Right kidney (tissue), 9 donors: ENCODE data around the gene PLXNA2.

Source experiments
- DNase-seq: peaks from one replicate; pipeline ENCODE4 v3.0.0-alpha.2; 2016
- long read RNA-seq, 8 donors: transcript quantifications; one replicate each; lab custom pipeline, GENCODE V29; 2026

Gene PLXNA2
- long read RNA-seq, donor 1, partial matches to known transcripts: 0 of 1 reads
- long read RNA-seq, donor 1, other reads (novel, unspliced or antisense): 0 of 1 reads
- long read RNA-seq, donor 2, partial matches to known transcripts: 0 of 1 reads
- long read RNA-seq, donor 2, other reads (novel, unspliced or antisense): 0 of 1 reads
- long read RNA-seq, donor 3, partial matches to known transcripts: 0 of 3 reads
- long read RNA-seq, donor 3, other reads (novel, unspliced or antisense): 0 of 3 reads
- long read RNA-seq, donor 4: 0 reads
- long read RNA-seq, donor 5, partial matches to known transcripts: 0 of 1 reads
- long read RNA-seq, donor 5, other reads (novel, unspliced or antisense): 0 of 1 reads
- long read RNA-seq, donor 6: 0 reads
- long read RNA-seq, donor 7, partial matches to known transcripts: 7 of 11 reads
- long read RNA-seq, donor 7, other reads (novel, unspliced or antisense): 0 of 11 reads
- long read RNA-seq, donor 8, partial matches to known transcripts: 0 of 1 reads
- long read RNA-seq, donor 8, other reads (novel, unspliced or antisense): 0 of 1 reads

DNA sequence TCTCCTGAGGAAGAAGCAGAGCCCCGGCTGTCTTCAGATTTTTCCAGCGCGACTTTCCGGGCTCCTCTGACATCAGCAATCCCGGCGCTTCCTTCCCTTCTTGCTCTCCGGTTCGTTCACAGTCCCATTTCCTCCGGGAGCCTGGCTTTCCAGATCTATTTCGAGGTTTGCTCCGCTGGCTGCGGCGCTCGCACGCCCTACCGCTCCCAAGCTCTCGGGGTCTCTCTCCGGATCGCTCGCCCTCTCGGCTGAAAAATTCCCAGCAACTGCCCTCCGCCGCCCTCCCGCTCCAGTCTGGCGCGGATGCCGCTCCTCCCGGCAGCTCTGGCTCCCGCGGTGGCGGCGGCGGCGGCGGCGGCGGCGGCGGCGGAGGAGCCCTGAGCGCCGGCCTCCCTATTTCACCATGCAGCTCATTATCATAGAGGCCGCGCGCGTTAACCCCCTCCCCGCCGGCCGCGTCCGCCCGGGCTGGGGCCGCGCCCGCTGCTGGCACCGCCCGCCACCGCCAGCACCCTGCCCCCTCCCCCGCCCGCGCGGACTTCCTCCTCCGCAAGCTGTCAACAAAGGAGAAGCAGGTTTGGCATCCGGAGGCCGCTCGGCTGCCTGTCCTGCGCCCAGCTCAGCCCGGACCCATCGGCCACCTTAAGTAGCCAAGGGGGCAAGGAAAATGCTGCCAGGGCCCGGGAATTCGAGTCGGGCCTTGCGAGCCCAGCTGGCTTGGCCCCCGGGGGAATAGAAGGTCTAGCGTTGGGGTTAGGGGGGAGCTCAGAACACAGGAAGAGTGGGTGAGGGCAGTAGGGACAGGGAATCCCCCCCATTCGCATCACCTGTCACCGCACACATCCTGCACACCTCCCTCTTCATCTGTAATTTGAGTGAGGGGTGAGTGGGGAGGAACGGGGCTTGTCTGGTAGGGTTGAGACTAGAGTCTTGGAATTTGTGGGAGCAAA is at the start of gene PLXNA2:
PLXNA2 (minus strand) TSS at position 418 of the 950 bp plus-strand sequence. CDS start 26,462 bp downstream, outside the sequence.
- DNase-seq: peak; percentile 90

- DNase-seq: no peak
Observed at GRCh38 chr1:208292908-208293307, 48.7 kb upstream of the PLXNA2 start.

DNA sequence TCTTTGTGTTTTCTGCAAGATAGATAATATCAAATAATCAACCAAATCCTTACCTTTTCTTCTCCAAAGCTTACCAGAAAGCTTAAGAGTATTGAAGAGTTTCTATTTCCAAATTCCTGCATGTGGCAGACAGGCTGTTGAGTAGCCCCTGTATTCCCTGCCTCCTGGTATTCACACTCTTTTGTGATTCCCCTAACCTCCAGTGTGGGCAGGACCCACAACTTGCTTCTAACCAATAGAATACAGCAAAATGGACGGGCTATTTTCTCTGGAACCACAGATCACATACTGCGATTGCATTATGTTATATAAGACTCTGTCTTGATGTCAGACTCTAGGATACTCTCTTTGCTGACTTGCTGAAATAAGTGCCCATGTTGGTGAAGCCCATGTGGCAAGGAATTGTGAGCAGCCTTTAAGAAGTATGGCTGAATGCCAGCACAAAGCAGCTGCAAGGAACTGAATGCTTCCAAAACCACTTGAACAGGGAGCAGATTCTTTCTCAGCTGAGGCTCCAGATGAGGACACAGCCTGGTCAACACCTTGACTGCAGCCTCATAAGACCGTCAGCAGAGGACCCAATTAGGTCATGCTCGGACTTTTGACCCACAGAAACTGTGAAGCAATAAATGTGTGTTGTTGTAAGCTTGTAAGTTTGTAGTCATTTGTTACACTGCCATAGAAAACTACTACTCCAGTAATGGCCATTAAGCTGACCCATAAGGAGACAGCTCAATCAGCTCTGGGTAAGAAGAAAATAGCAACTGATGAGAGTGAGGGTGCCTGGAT is 47.9 kb upstream of the PLXNA2 start:
- DNase-seq: no peak

- DNase-seq: no peak
Observed at GRCh38 chr1:208291129-208291528, 46.9 kb upstream of the PLXNA2 start.

- DNase-seq: no peak
Observed at GRCh38 chr1:208289716-208290115, 45.5 kb upstream of the PLXNA2 start.

- no peak for DNase-seq
Observed at GRCh38 chr1:208288495-208288894, 44.3 kb upstream of the PLXNA2 start.

DNA sequence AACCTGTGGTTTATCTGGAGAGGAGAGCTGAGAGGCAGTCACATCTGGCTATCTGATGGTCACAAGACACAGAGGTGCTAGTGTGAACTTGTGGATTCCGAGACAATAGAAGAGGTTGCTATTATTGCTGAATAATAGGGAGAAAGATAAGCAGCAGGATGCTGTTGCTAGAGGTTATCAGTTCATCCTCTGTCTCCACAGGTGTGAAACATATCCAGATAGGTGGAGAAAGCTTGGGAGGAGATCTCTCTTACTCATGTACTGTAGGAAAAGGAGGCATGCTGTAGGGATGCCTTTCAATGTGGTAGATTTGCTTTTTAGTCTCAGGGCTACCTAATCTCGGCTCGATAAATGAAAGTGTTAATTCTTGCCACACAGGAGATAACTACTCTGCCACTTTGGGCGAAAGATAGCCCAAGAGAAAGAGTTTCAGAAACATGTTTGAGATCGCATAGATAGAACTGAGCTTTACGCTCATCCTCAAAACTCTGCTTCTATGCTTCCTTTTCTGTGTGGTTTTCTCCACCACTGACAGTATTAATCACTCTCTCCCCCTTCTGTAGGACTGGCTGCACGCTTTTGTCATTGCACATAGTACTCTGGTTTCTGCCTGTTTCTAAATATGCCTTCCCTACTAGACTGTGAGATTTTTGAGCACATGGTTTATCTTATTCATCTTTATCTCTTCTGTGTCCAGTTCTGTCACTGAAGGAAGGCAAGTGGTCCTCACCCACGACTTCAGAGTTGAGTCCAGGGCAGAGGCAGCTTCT is 36.7 kb upstream of the PLXNA2 start:
- no peak for DNase-seq

DNA sequence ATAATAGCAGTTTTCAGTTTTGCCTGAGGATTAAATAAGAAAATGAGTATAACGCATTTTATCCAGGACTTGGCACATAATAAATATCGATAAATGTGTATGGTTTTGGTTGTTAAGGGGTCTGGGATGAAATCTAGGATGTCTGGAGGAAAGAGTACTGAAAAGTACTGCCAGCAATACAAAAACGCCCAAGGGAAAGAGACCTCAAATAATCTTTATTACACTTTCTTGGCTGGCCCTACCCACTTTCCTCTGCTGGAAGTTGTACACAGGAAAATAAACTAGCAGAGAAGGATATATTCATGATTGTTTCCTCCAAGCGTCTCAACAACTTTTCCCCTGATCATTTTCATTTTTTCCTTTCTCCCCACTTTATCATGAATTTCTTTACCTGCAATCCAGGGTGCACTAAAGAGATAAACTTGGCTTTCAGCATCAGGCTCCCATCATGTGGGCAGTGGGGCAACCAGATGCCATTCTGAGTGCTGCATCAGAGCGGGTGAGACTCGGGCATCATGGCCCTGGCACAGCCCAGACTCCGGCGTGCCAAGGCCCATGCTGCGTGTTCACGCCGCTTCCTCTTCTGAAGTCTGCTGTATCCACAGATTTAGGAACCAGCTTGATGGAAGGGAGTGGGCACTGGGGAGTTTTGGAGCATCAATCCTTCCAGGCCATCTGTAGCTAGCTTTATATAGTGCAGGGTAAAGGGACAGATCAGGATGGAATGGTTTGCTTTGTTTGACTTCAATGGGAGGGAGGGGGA is 35.8 kb upstream of the PLXNA2 start:
- DNase-seq: no peak

DNA sequence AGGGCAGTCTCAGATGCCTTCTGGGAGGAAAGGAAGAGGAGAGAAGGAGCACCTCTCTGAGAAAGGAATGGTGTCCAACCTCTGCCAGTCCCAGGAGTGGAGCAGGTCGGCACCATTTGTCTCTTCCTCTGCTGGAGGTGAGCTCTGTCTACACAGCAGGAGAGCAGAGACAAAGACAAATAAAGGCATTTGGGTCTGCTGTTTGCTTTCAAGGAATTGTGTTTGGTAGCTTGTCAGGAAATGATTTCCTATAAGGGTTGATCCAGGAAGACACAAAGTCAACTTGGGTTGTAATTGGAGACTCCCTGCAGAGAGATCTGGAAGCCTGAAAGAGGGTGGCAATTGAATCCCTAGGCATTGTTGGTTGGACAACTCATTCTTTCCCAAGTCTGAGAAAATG is 34.5 kb upstream of the PLXNA2 start:
- DNase-seq: no peak

DNA sequence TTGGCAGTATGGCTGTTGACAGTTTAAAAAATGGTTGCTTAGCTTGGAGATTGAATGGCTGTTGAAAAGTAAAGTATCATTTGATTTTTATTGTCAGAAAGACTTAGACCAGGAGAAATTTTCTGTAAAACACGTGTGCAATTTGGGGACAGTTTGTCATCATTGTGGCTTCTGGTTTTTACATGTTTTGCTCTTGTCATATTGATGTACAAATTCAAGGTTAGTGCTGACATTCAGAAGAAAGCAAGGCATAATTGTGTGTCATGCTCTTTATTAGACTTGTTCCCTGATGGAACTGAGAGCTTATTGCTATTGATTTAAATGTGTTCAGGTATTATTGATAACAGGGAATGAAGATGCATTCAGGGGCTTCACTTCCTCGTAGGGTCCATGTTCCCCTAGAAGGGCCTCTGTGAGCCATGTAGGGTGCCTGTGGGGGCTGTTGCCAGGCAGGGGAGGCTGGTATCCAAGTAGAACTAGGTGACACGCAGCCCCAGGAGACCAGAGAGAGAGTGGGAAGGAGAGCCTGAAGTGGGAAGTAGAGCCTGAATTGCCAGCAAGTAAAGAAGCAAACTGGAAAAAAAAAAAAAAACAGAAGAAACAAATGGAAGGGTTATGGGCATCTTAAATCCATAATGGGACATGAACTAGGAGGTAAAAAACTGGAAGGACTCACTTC is 32.7 kb upstream of the PLXNA2 start:
- DNase-seq: no peak

- DNase-seq: no peak
Observed at GRCh38 chr1:208275083-208275482, 30.9 kb upstream of the PLXNA2 start.

DNA sequence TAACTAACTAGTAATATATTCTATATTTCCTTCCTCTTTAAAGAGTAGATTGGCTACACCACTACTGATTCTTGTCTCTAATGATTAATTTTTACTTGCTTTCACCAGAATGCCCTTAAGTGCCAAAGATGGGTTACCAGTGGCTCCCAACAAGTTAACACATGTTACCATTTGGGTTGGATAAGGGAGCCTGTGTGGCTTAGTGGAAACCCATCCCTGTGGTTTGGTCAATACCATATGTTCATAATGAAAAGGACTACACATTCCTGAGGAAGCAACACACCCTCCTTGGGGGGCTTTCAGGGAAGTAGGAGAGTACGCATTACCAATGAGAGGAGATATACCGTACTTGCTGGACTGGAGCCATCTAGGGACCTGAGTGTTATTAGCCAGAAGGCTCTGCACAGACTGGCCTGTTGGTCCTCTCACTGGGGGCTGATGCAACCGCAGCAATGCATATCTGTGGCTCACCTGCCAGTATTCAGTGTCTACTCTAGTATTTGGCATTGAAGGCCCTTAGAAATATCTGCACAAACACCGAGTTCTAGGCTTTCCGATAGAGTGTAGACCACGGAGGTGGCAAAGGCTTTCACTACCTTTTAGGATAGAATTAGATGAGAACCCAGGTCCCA is 29.3 kb upstream of the PLXNA2 start:
- no peak for DNase-seq

- no peak for DNase-seq
Observed at GRCh38 chr1:208272713-208273112, 28.5 kb upstream of the PLXNA2 start.

- no peak for DNase-seq
Observed at GRCh38 chr1:208272311-208272710, 28.1 kb upstream of the PLXNA2 start.

GRCh38 chr1:208271236-208271635 is 27.1 kb upstream of the PLXNA2 start:
- DNase-seq: no peak

GRCh38 chr1:208270651-208271141 is 26.5 kb upstream of the PLXNA2 start:
- DNase-seq: no peak

GRCh38 chr1:208269338-208269666 is 25.1 kb upstream of the PLXNA2 start:
- DNase-seq: no peak

DNA sequence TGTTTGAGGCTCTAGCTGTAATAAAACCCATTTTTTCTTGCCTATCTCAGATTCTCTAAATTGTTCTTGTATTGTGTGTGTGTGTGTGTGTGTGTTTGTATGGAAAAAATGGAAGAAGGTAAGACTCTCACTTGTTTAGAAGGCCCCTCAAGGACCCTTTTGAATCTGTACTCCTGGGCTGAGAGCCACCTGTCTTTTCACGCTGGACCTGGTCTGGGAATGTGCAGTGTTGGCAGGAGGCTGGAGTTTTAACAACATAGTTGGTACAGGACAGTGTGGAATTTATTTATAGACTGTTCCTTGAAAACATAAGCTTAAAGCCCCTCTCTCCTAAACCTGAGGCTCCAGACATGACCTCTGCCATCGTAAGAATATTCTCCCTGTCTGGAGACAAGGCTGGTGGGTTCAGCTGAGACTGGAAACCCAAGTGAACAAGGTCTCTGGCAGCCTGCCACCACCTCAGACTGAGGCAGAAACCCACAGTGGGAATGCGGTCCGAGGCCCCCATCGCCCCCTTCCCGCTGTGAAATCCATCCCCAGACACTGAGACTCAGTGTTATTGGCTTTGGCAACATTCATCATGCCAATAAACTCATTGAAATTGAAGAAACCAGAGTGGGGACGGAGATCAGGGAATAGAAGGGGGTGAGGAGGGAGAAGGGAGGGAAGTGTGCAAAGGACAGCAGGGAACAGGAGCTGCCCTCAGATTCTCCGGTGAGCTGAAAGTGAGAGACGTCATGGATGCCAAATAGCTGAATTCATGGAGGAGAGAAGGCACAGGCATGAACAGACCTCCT is 24.6 kb upstream of the PLXNA2 start:
- no peak for DNase-seq

DNA sequence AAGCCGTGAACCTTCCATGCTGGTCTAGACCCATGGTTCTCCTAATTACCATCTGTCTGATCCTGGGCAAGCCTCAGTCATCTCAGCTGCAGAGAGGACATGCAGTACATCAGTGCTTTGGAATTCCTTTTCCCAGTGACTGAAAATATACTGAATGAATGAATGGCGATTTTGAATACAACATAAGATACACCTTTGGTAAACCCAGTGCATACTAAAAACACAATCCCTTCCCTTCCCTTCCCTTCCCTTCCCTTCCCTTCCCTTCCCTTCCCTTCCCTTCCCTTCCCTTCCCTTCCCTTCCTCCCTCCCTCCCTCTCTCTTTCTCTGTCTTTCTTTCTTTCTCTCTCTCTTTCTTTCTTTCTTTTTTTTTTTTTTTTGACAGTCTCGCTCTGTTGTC is 21.3 kb upstream of the PLXNA2 start:
- no peak for DNase-seq
